ENCODE data around the gene MTFR1L.
A peak's percentile ranks its signal among the peaks of the same experiment; 100 is the strongest.

Gene MTFR1L

GRCh38 chr1:25861316-25862286 lies 41.8 kb downstream of the MTFR1L start:
- no peak for DNase-seq (ENCODE audit: low spot score)

GRCh38 chr1:25862785-25863485 lies 43.2 kb downstream of the MTFR1L start:
- DNase-seq (ENCODE audit: low spot score): no peak

- DNase-seq (ENCODE audit: low spot score): no peak
Observed at GRCh38 chr1:25863486-25864262, 43.9 kb downstream of the MTFR1L start.

- no peak for DNase-seq (ENCODE audit: low spot score)
Observed at GRCh38 chr1:25864434-25864833, 44.7 kb downstream of the MTFR1L start.

- DNase-seq (ENCODE audit: low spot score): no peak
Observed at GRCh38 chr1:25866288-25866687, 46.5 kb downstream of the MTFR1L start.

GRCh38 chr1:25867210-25867991 lies 47.6 kb downstream of the MTFR1L start:
- no peak for DNase-seq (ENCODE audit: low spot score)

- no peak for DNase-seq (ENCODE audit: low spot score)
Observed at GRCh38 chr1:25869909-25870606, 50.3 kb downstream of the MTFR1L start.

GRCh38 chr1:25870614-25871013 lies 50.9 kb downstream of the MTFR1L start:
- no peak for DNase-seq (ENCODE audit: low spot score)

GRCh38 chr1:25871086-25871703 lies 51.4 kb downstream of the MTFR1L start:
- no peak for DNase-seq (ENCODE audit: low spot score)

- no peak for DNase-seq (ENCODE audit: low spot score)
Observed at GRCh38 chr1:25871704-25872494, 52.1 kb downstream of the MTFR1L start.

- no peak for DNase-seq (ENCODE audit: low spot score)
Observed at GRCh38 chr1:25872713-25873112, 53.0 kb downstream of the MTFR1L start.

- no peak for DNase-seq (ENCODE audit: low spot score)
Observed at GRCh38 chr1:25873120-25873519, 53.4 kb downstream of the MTFR1L start.

- no peak for DNase-seq (ENCODE audit: low spot score)
Observed at GRCh38 chr1:25874209-25874608, 54.5 kb downstream of the MTFR1L start.

- DNase-seq (ENCODE audit: low spot score): no peak
Observed at GRCh38 chr1:25874635-25875153, 54.9 kb downstream of the MTFR1L start.

- DNase-seq (ENCODE audit: low spot score): peak; percentile 33
Observed at GRCh38 chr1:25875154-25875855, 55.6 kb downstream of the MTFR1L start, which contains the start of gene PAQR7. Gene PAQR7 (minus strand): TSS chr1:25875708. CDS start chr1:25863839, 11,869 bp downstream.

- no peak for DNase-seq (ENCODE audit: low spot score)
Observed at GRCh38 chr1:25875856-25876692, 56.3 kb downstream of the MTFR1L start.

- no peak for DNase-seq (ENCODE audit: low spot score)
Observed at GRCh38 chr1:25876693-25877077, 56.9 kb downstream of the MTFR1L start.

GRCh38 chr1:25877155-25877554 lies 57.4 kb downstream of the MTFR1L start:
- DNase-seq (ENCODE audit: low spot score): no peak
